Sigmoid colon (tissue), 4 donors: Measurements from ENCODE around the gene LATS1.

Experiments
- CTCF ChIP-seq, 4 experiments: fragments of 450-650 bp in 3 of 4; fragments of 200-600 bp in 1 of 4; IDR thresholded peaks; one replicate each; pipeline ENCODE4 v1.5.1; 2016 to 2019; ENCODE audit warnings: antibody characterized with exemption in 4 of 4, mild to moderate bottlenecking in 3 of 4, moderate library complexity in 2 of 4
- EP300 ChIP-seq, 4 donors: sonication (generic); formaldehyde crosslinking; IDR thresholded peaks; one replicate each; pipeline ENCODE4 v1.6.1; 2017; ENCODE audit warnings: antibody characterized with exemption in 4 of 4
- POLR2A ChIP-seq, 2 donors: fragments of 450-650 bp; IDR thresholded peaks; one replicate each; pipeline ENCODE4 v1.6.1; 2016; ENCODE audit warnings: antibody characterized with exemption in 2 of 2, mild to moderate bottlenecking in 2 of 2, moderate library complexity in 2 of 2

GRCh38 chr6:149725785-149726184 is 7.9 kb upstream of the LATS1 start:
- TF ChIP-seq CTCF (IDR thresholded peaks at IDR 0.05) (no peak), POLR2A (IDR thresholded peaks at IDR 0.05) (no peak), EP300 (IDR thresholded peaks at IDR 0.05) (no peak)
